Activated CD4-positive, alpha-beta T cell treated with anti-CD3 and anti-CD28 coated beads for 36 hours (primary cell): ENCODE measurements around the gene LRRC17. TPM values are rescaled to one million over a fixed set of nuclear protein-coding genes. Genes with fewer than 3 reads are reported as not detected.
"Not testable (repeated sequence)": the region's sequence is repeated elsewhere in the genome, so short reads cannot be mapped to it uniquely, and the experiment has no call there.

Source experiments
- ATAC-seq: fragments of 200-7000 bp; cut with Tn5 transposase; one replicate; pipeline ENCODE4 v1.10.0; 2021; ENCODE audit warnings: mild to moderate bottlenecking, moderate library complexity
- CTCF ChIA-PET: fragments of 350-600 bp; sonication (Branson Sonifier 250); formaldehyde crosslinking; loops from one replicate; lab custom pipeline; 2021; ENCODE audit warnings: antibody characterized with exemption; lab: Charles Lee
- POLR2A ChIA-PET: fragments of 350-600 bp; sonication (Branson Sonifier 250); formaldehyde crosslinking; loops from one replicate; lab custom pipeline; 2021; ENCODE audit warnings: antibody characterized with exemption, inconsistent platforms; lab: Charles Lee
- DNase-seq: peaks from one replicate; pipeline ENCODE4 v3.0.0-alpha.2; 2020
- H3K27ac Mint-ChIP-seq: one replicate; pipeline ENCODE4 v1.8.0; 2021; ENCODE audit warnings: mixed read lengths
- H3K27me3 Mint-ChIP-seq: one replicate; pipeline ENCODE4 v1.8.0; 2021; ENCODE audit warnings: mixed read lengths
- H3K36me3 Mint-ChIP-seq: one replicate; pipeline ENCODE4 v1.8.0; 2021; ENCODE audit warnings: low read depth, mixed read lengths
- H3K4me1 Mint-ChIP-seq: one replicate; pipeline ENCODE4 v1.8.0; 2021; ENCODE audit warnings: mixed read lengths
- H3K4me3 Mint-ChIP-seq: one replicate; pipeline ENCODE4 v1.8.0; 2021; ENCODE audit warnings: mild to moderate bottlenecking, moderate library complexity, mixed read lengths
- H3K9me3 Mint-ChIP-seq: one replicate; pipeline ENCODE4 v1.8.0; 2021; ENCODE audit warnings: low read depth, mixed read lengths
- intact Hi-C, 2 experiments: fragments of 100-400 bp; cut with DNase I in 1 of 2; cut with micrococcal nuclease in 1 of 2; formaldehyde crosslinking; loops; one replicate each; pipeline versions ENCODE4 v1.14.2 to v1.15.1; 2022 to 2024; cut with DNase I, micrococcal nuclease
- total RNA-seq, 2 experiments: library from RNA; stranded (reverse); gene quantifications; one replicate each; pipeline ENCODE4 v1.2.3, GENCODE V29; 2021

LRRC17 gene
- total RNA-seq, 2 experiments from 2014 or later = 0.21 to 0.25 TPM

GRCh38 chr7:102902052-102902451, 10.7 kb upstream of the LRRC17 start:
- H3K36me3 Mint-ChIP-seq, intact Hi-C loops, H3K4me3 Mint-ChIP-seq, DNase-seq, H3K9me3 Mint-ChIP-seq, CTCF ChIA-PET, POLR2A ChIA-PET, ATAC-seq, H3K27ac Mint-ChIP-seq, H3K4me1 Mint-ChIP-seq, H3K27me3 Mint-ChIP-seq: not testable (repeated sequence)

- not testable (repeated sequence) for H3K27me3 Mint-ChIP-seq, ATAC-seq
Observed at GRCh38 chr7:102903576-102903975, 9.2 kb upstream of the LRRC17 start.

GRCh38 chr7:102908676-102909075, 4.1 kb upstream of the LRRC17 start:
- no peaks in the 10 kb centered on the region for H3K36me3 Mint-ChIP-seq
- ATAC-seq = no peak
- ChIA-PET POLR2A (no interaction called here), CTCF (no interaction called here)
- no peaks in the 10 kb centered on the region for H3K4me1 Mint-ChIP-seq
- intact Hi-C loops = no loop called here
- no peak for DNase-seq
- H3K27ac Mint-ChIP-seq = no peak overlapping the region
- H3K27me3 Mint-ChIP-seq = no peaks in the 10 kb centered on the region
- no peak overlapping the region for H3K4me3 Mint-ChIP-seq
- peaks cover 2% of the 10 kb centered on the region for H3K9me3 Mint-ChIP-seq

More at GRCh38 chr7:102903576-102903975, 9.2 kb upstream of the LRRC17 start:
- intact Hi-C loops, H3K36me3 Mint-ChIP-seq, H3K4me1 Mint-ChIP-seq, H3K9me3 Mint-ChIP-seq, H3K4me3 Mint-ChIP-seq, DNase-seq, POLR2A ChIA-PET, H3K27ac Mint-ChIP-seq: not testable (repeated sequence)
- CTCF ChIA-PET = interaction anchor here (1.0 kb wide), 1 partner anchor 12 kb away, joined by 3 read pairs; no protein-coding TSS in a partner anchor

GRCh38 chr7:102913826-102914225, 1.0 kb downstream of the LRRC17 start:
- Mint-ChIP-seq H3K4me1 (no peaks in the 10 kb centered on the region), H3K27ac (no peak overlapping the region), H3K27me3 (no peaks in the 10 kb centered on the region), H3K4me3 (no peak overlapping the region), H3K9me3 (no peaks in the 10 kb centered on the region), H3K36me3 (no peaks in the 10 kb centered on the region)
- POLR2A ChIA-PET = no interaction called here
- no peak for ATAC-seq
- DNase-seq = no peak
- intact Hi-C loops = loop anchor here in 1 of 2 experiments (10.0 kb wide), 1 partner anchor 59 kb away; no protein-coding TSS in a partner anchor
- CTCF ChIA-PET = no interaction called here

- POLR2A ChIA-PET = no interaction called here
- DNase-seq (no peak), ATAC-seq (no peak)
- H3K4me3 Mint-ChIP-seq = no peak overlapping the region
- no peaks in the 10 kb centered on the region for H3K36me3 Mint-ChIP-seq
- CTCF ChIA-PET = interaction anchor here (0.6 kb wide), 1 partner anchor 1182 kb away, joined by 4 read pairs; no protein-coding TSS in a partner anchor
- H3K27me3 Mint-ChIP-seq = no peaks in the 10 kb centered on the region
- no peak overlapping the region for H3K27ac Mint-ChIP-seq
- intact Hi-C loops = loop anchor here in 1 of 2 experiments (10.0 kb wide), 1 partner anchor 60 kb away; no protein-coding TSS in a partner anchor
- H3K4me1 Mint-ChIP-seq = no peaks in the 10 kb centered on the region
- no peaks in the 10 kb centered on the region for H3K9me3 Mint-ChIP-seq
Observed at GRCh38 chr7:102914585-102914984, 1.8 kb downstream of the LRRC17 start.

GRCh38 chr7:102916426-102916825, 3.6 kb downstream of the LRRC17 start:
- POLR2A ChIA-PET = no interaction called here
- H3K36me3 Mint-ChIP-seq = no peaks in the 10 kb centered on the region
- no peak overlapping the region for H3K4me3 Mint-ChIP-seq
- ATAC-seq (no peak), DNase-seq (no peak)
- intact Hi-C loops = loop anchor here in 1 of 2 experiments (10.0 kb wide), 1 partner anchor 62 kb away; no protein-coding TSS in a partner anchor
- no peaks in the 10 kb centered on the region for H3K4me1 Mint-ChIP-seq
- no peaks in the 10 kb centered on the region for H3K9me3 Mint-ChIP-seq
- CTCF ChIA-PET = interaction anchor here (0.7 to 1.0 kb wide), 2 partner anchors 9 to 43 kb away, joined by 3 to 4 read pairs; no protein-coding TSS in a partner anchor
- no peaks in the 10 kb centered on the region for H3K27me3 Mint-ChIP-seq
- no peak overlapping the region for H3K27ac Mint-ChIP-seq

- no peaks in the 10 kb centered on the region for H3K27me3 Mint-ChIP-seq
- no peaks in the 10 kb centered on the region for H3K4me1 Mint-ChIP-seq
- no peak overlapping the region for H3K4me3 Mint-ChIP-seq
- no peak for ATAC-seq
- no peaks in the 10 kb centered on the region for H3K9me3 Mint-ChIP-seq
- no peak for DNase-seq
- intact Hi-C loops = loop anchor here in 1 of 2 experiments (10.0 kb wide), 1 partner anchor 62 kb away; no protein-coding TSS in a partner anchor
- ChIA-PET POLR2A (no interaction called here), CTCF (interaction anchor here (0.7 to 1.0 kb wide), 2 partner anchors 9 to 44 kb away, joined by 3 to 4 read pairs; no protein-coding TSS in a partner anchor)
- H3K36me3 Mint-ChIP-seq = no peaks in the 10 kb centered on the region
- H3K27ac Mint-ChIP-seq = no peak overlapping the region
Observed at GRCh38 chr7:102916881-102917280, 4.1 kb downstream of the LRRC17 start.

- CTCF ChIA-PET = no interaction called here
- Mint-ChIP-seq H3K27ac (no peak overlapping the region), H3K4me3 (no peak overlapping the region), H3K27me3 (no peaks in the 10 kb centered on the region), H3K4me1 (no peaks in the 10 kb centered on the region), H3K36me3 (no peaks in the 10 kb centered on the region), H3K9me3 (no peaks in the 10 kb centered on the region)
- no peak for ATAC-seq
- DNase-seq = no peak
- POLR2A ChIA-PET = no interaction called here
- intact Hi-C loops = loop anchor here in 1 of 2 experiments (10.0 kb wide), 1 partner anchor 63 kb away; no protein-coding TSS in a partner anchor
Observed at GRCh38 chr7:102917436-102918353, 4.9 kb downstream of the LRRC17 start.

- Mint-ChIP-seq H3K27me3 (no peaks in the 10 kb centered on the region), H3K36me3 (no peaks in the 10 kb centered on the region), H3K27ac (no peak overlapping the region), H3K4me3 (no peak overlapping the region), H3K9me3 (no peaks in the 10 kb centered on the region), H3K4me1 (no peaks in the 10 kb centered on the region)
- ChIA-PET POLR2A (interaction anchor here (0.6 kb wide), 1 partner anchor 108 kb away, joined by 3 read pairs; no protein-coding TSS in a partner anchor), CTCF (interaction anchor here (0.8 kb wide), 1 partner anchor 19 kb away, joined by 3 read pairs; no protein-coding TSS in a partner anchor)
- intact Hi-C loops = loop anchor here in 1 of 2 experiments (10.0 kb wide), 1 partner anchor 64 kb away; no protein-coding TSS in a partner anchor
- DNase-seq = no peak
- no peak for ATAC-seq
Observed at GRCh38 chr7:102918845-102919244, 6.0 kb downstream of the LRRC17 start.

- Mint-ChIP-seq H3K27me3 (no peaks in the 10 kb centered on the region), H3K4me3 (no peak overlapping the region), H3K36me3 (no peaks in the 10 kb centered on the region), H3K9me3 (no peaks in the 10 kb centered on the region), H3K4me1 (no peaks in the 10 kb centered on the region), H3K27ac (no peak overlapping the region)
- DNase-seq = no peak
- ChIA-PET POLR2A (no interaction called here), CTCF (interaction anchor here (0.8 to 1.3 kb wide), 2 partner anchors 10 kb away, joined by 3 to 4 read pairs; no protein-coding TSS in a partner anchor)
- ATAC-seq = no peak
- intact Hi-C loops = no loop called here
Observed at GRCh38 chr7:102925976-102926782, 13.4 kb downstream of the LRRC17 start.

- no peak overlapping the region for H3K4me3 Mint-ChIP-seq
- no peaks in the 10 kb centered on the region for H3K27me3 Mint-ChIP-seq
- ChIA-PET CTCF (interaction anchor here (1.3 kb wide), 1 partner anchor 9 kb away, joined by 3 read pairs; no protein-coding TSS in a partner anchor), POLR2A (no interaction called here)
- intact Hi-C loops = no loop called here
- no peaks in the 10 kb centered on the region for H3K9me3 Mint-ChIP-seq
- DNase-seq = no peak
- H3K4me1 Mint-ChIP-seq = no peaks in the 10 kb centered on the region
- H3K36me3 Mint-ChIP-seq = no peaks in the 10 kb centered on the region
- no peak for ATAC-seq
- no peak overlapping the region for H3K27ac Mint-ChIP-seq
Observed at GRCh38 chr7:102926783-102927140, 14.0 kb downstream of the LRRC17 start.
